ENCODE data around the gene LYZL4. TPM values are rescaled to one million over a fixed set of nuclear protein-coding genes. Genes with fewer than 3 reads are reported as not detected.
A peak's percentile ranks its signal among the peaks of the same experiment; 100 is the strongest.

Gene LYZL4
- total and polyA plus RNA-seq, 2 of the 13 experiments (the other 11 are each of a cell fraction or from before 2014, with no cell fraction given), result not detected

GRCh38 chr3:42387802-42388651 is 22.4 kb downstream of the LYZL4 start:
- Histone ChIP-seq H3K79me2 (ENCODE audit: insufficient read depth, low read length) (no peaks in the 10 kb centered on the region), H2AFZ (ENCODE audit: low read length) (no peak overlapping the region), H3K27ac (ENCODE audit: extremely low read length, insufficient read depth, low read length) (no peak overlapping the region), H3K4me3 (replicated peaks in 1 of 3; ENCODE audit: insufficient read depth in 1 of 3, low read depth in 2 of 3, low read length in 3 of 3) (no peak overlapping the region), H3K27me3 (ENCODE audit: control insufficient read depth in 1 of 2, insufficient read depth in 2 of 2, low read length in 2 of 2) (peaks cover 0 to 19% of the 10 kb centered on the region in 2 experiments; a peak in 1 of 5 replicates), H3K9me3 (ENCODE audit: low read length) (no peaks in the 10 kb centered on the region), H4K20me1 (ENCODE audit: insufficient read depth, low read length) (no peaks in the 10 kb centered on the region), H3K36me3 (replicated peaks in 1 of 2; ENCODE audit: control insufficient read depth in 1 of 2, insufficient read depth in 2 of 2, low read length in 2 of 2) (no peaks in the 10 kb centered on the region), H3K4me2 (ENCODE audit: low read depth, low read length) (no peak overlapping the region), H3K9ac (ENCODE audit: insufficient read depth, low read depth, low read length) (no peak overlapping the region), H3K4me1 (ENCODE audit: insufficient read depth, low read length) (0 out of 2 replicates have a peak, but pooled peaks cover 7% of the 10 kb centered on the region)
- intact Hi-C loops (cut with micrococcal nuclease; ENCODE audit: unreplicated experiment), result no loop called here
- ChIA-PET POLR2A (no interaction called here), CTCF (ENCODE audit: low intra/inter-chr PET ratio, low total read pairs) (no interaction called here)
- DNase-seq (ENCODE audit: low spot score), result no peak
- WGBS (ENCODE audit: low lambda C conversion rate), result 34% methylated on average over 10 of the region's 10 CpGs
- no peak for FAIRE-seq
- in situ Hi-C loops (cut with HindIII; ENCODE audit: extremely low pct_ligation_motif_present, low pct_unique_long_range_greater_than_20kb), result no loop called here
- no peak for TF ChIP-seq THAP9 (CRISPR knock-in tag; IDR thresholded peaks at IDR 0.05; ENCODE audit: borderline replicate concordance)
- TF ChIP-seq, protein P1, sequence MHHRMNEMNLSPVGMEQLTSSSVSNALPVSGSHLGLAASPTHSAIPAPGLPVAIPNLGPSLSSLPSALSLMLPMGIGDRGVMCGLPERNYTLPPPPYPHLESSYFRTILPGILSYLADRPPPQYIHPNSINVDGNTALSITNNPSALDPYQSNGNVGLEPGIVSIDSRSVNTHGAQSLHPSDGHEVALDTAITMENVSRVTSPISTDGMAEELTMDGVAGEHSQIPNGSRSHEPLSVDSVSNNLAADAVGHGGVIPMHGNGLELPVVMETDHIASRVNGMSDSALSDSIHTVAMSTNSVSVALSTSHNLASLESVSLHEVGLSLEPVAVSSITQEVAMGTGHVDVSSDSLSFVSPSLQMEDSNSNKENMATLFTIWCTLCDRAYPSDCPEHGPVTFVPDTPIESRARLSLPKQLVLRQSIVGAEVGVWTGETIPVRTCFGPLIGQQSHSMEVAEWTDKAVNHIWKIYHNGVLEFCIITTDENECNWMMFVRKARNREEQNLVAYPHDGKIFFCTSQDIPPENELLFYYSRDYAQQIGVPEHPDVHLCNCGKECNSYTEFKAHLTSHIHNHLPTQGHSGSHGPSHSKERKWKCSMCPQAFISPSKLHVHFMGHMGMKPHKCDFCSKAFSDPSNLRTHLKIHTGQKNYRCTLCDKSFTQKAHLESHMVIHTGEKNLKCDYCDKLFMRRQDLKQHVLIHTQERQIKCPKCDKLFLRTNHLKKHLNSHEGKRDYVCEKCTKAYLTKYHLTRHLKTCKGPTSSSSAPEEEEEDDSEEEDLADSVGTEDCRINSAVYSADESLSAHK (CRISPR knock-in tag; IDR thresholded peaks at IDR 0.05; ENCODE audit: borderline replicate concordance), result peak; percentile 90; the same call in 1 of the 2 replicates
- no peak for ATAC-seq
- no TSS peak for BruUV-seq (replicated peaks)

Measured in HepG2 (cell line).